HG03175 (cell line): ENCODE measurements around the gene FAM234B.

Experiments used
- ATAC-seq: cut with Tn5 transposase; IDR thresholded peaks from one replicate; pipeline ENCODE4 v1.9.1; 2021; ENCODE audit warnings: mild to moderate bottlenecking, moderate library complexity; ENCODE audit not compliant: unreplicated experiment

The FAM234B gene

GRCh38 chr12:13112968-13113367 lies 68.8 kb downstream of the FAM234B start:
- no peak for ATAC-seq

GRCh38 chr12:13114251-13115052 lies 70.3 kb downstream of the FAM234B start:
- ATAC-seq: no peak

GRCh38 chr12:13116259-13116658 lies 72.1 kb downstream of the FAM234B start:
- no peak for ATAC-seq

- ATAC-seq: no peak
These were observed 72.8 kb downstream of the FAM234B start for GRCh38 chr12:13117029-13117428.

- no peak for ATAC-seq
These were observed 75.6 kb downstream of the FAM234B start for GRCh38 chr12:13119826-13120225.

GRCh38 chr12:13120413-13120812 lies 76.2 kb downstream of the FAM234B start:
- ATAC-seq: no peak

- ATAC-seq: no peak
These were observed 77.4 kb downstream of the FAM234B start for GRCh38 chr12:13121568-13121967.

- ATAC-seq: no peak
These were observed 80.7 kb downstream of the FAM234B start for GRCh38 chr12:13124656-13125505.

GRCh38 chr12:13125996-13126395 lies 81.8 kb downstream of the FAM234B start:
- no peak for ATAC-seq

- ATAC-seq: no peak
These were observed 82.3 kb downstream of the FAM234B start for GRCh38 chr12:13126494-13126893.

GRCh38 chr12:13127444-13127843 lies 83.3 kb downstream of the FAM234B start:
- no peak for ATAC-seq

GRCh38 chr12:13128291-13128965 lies 84.2 kb downstream of the FAM234B start:
- ATAC-seq: no peak

GRCh38 chr12:13130981-13131380 lies 86.8 kb downstream of the FAM234B start:
- ATAC-seq: no peak
